Right cardiac atrium (tissue), 5 donors: ENCODE results near the gene IL23A. TPM values are rescaled to one million over a fixed set of nuclear protein-coding genes. Genes with fewer than 3 reads are reported as not detected.

ENCODE experiments used
- ATAC-seq, 2 donors: fragments of 200-7000 bp; cut with Tn5 transposase; one replicate each; pipeline versions ENCODE4 v1.8.0 to v1.9.1; 2020; ENCODE audit warnings: moderate library complexity in 2 of 2, mild to moderate bottlenecking in 1 of 2
- DNase-seq, 3 donors: peaks; one replicate each; pipeline ENCODE4 v3.0.0-alpha.2; 2020
- H3K27ac ChIP-seq: one replicate; pipeline ENCODE4 v1.5.1; 2013; ENCODE audit warnings: mild to moderate bottlenecking, low read length, control low read depth, moderate library complexity
- H3K27me3 ChIP-seq: one replicate; pipeline ENCODE4 v1.6.1; 2013; ENCODE audit not compliant: control insufficient read depth, insufficient read depth
- H3K4me1 ChIP-seq: one replicate; pipeline ENCODE4 v1.6.1; 2013; ENCODE audit warnings: low read length; ENCODE audit not compliant: control insufficient read depth, insufficient read depth
- H3K4me3 ChIP-seq: one replicate; pipeline ENCODE4 v1.5.1; 2013; ENCODE audit warnings: low read length, control low read depth
- H3K9me3 ChIP-seq: one replicate; pipeline ENCODE4 v1.6.1; 2013; ENCODE audit warnings: low read length; ENCODE audit not compliant: control insufficient read depth
- WGBS: extraction: QIAGEN DNeasy Blood & Tissue Kit; methylation state at CpG from one replicate; pipeline ENCODE4 v1.1.7; 2013; 5-methylcytosine and 5-hydroxymethylcytosine counted together
- intact Hi-C, 4 donors: fragments of 100-400 bp; cut with DNase I; formaldehyde crosslinking; loops; one replicate each; pipeline versions ENCODE4 v1.11.0 to v1.14.0; 2022 to 2023
- polyA plus RNA-seq: library from polyadenylated mRNA; stranded (reverse); fragments of 200-250 nt; gene quantifications from one replicate; pipeline ENCODE4 v1.2.3, GENCODE V29; 2013
- total RNA-seq, 4 donors: library from RNA; stranded (reverse); fragmentation: NEBNext Ultra II Directional; extraction: Animal tissue kit (Norgen Biotek cat#: 25700); gene quantifications; one replicate each; pipeline ENCODE4 v1.2.1, GENCODE V29; 2021
- donor health status: healthy with polysubstance abuse.
- donor health status: DM: no; HTN: yes; CAD: no.
- donor health status: DM: no; HTN: no; CAD: no.
- donor health status: DM: no; HTN: yes; CAD: no; lungs with severe emphysema.
- donor health status: DM: yes; HTN: yes; CAD: no.

Gene IL23A
- total and polyA plus RNA-seq, 5 donors = 0.32 TPM; not detected in 4

- DNase-seq (no peak), ATAC-seq (no peak)
- peaks cover 2% of the 10 kb centered on the region for H3K4me1 ChIP-seq
- H3K27me3 ChIP-seq = no peaks in the 10 kb centered on the region
- H3K9me3 ChIP-seq = no peaks in the 10 kb centered on the region
- intact Hi-C loops = loop anchor here in 1 of 4 donors (10.0 kb wide), 1 partner anchor 83 kb away; the partner anchor contains the start of gene TIMELESS
- no peak overlapping the region for H3K27ac ChIP-seq
- no peak overlapping the region for H3K4me3 ChIP-seq
- WGBS = 74% methylated on average over 8 of the region's 8 CpGs
Observed at GRCh38 chr12:56361487-56362129, 22.9 kb downstream of the IL23A start.

DNA sequence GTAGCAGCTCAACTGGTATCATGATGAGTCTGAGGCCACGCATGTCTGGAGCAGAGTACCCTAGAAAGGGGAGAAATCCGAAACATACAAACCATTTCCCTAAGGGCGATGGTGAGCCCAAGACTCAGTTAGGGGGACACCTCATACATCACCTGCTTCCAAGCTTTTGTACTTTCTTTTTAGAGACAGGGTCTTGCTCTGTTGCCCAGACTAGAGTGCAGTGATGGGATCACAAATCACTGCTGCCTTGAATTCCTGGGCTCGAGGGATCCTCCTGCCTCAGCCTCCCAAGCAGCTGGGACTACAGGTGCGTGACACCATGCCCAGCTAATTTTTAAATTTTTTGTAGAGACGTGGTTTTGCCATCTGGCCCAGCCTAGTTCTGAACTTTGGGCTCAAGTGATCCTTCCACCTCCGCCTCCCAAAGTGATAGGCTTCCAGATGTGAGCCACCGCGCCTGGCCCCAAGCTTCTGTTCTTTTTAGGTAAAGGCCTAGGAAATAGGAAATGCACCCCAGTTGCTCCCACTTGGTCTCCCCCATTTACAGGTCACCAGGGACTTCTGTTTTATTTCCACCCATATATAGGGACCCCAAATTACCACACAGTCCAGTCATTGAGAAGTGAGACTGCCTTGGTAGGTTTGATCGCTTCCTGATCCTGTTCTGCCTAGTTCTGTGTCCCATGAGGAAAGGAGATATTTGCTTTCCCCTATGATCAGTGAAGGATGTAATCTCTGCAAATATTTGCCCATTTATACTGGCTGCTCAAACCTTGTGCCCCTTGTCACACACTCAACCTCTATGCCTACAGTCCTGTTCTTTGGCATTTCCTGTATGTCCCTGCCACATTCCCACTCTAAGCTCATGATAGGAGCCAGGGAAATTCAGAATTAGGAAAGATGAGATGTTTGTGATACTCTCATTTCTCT is 23.7 kb downstream of the IL23A start, which contains the start of gene APOF:
APOF (minus strand) TSS at position 728 of the 930 bp plus-strand sequence; CDS start at position 616, 112 bp downstream.
- Histone ChIP-seq H3K27ac (no peak within 1 kb of the TSS), H3K9me3 (no peaks in the 10 kb centered on the region), H3K4me1 (peaks cover 2% of the 10 kb centered on the region), H3K27me3 (no peaks in the 10 kb centered on the region), H3K4me3 (no peak within 1 kb of the TSS)
- intact Hi-C loops = loop anchor here in 1 of 4 donors (10.0 kb wide), 1 partner anchor 82 kb away; the partner anchor contains the start of gene TIMELESS
- no peak for DNase-seq
- no peak for ATAC-seq
- WGBS = 93% methylated on average over 10 of the region's 10 CpGs

- Histone ChIP-seq H3K27ac (no peak overlapping the region), H3K4me1 (no peaks in the 10 kb centered on the region), H3K4me3 (no peak overlapping the region), H3K27me3 (no peaks in the 10 kb centered on the region), H3K9me3 (no peaks in the 10 kb centered on the region)
- intact Hi-C loops = loop anchor here in 1 of 4 donors (10.0 kb wide), 1 partner anchor 78 kb away; the partner anchor contains the start of gene TIMELESS
- WGBS = 83% methylated on average over 3 of the region's 3 CpGs
- ATAC-seq (no peak), DNase-seq (no peak)
Observed at GRCh38 chr12:56366948-56367347, 28.3 kb downstream of the IL23A start.

- DNase-seq (no peak), ATAC-seq (no peak)
- Histone ChIP-seq H3K4me3 (no peak overlapping the region), H3K27me3 (no peaks in the 10 kb centered on the region), H3K9me3 (no peaks in the 10 kb centered on the region), H3K27ac (no peak overlapping the region), H3K4me1 (no peaks in the 10 kb centered on the region)
- intact Hi-C loops = no loop called here
- WGBS = 95% methylated on average over 1 of the region's 1 CpG
Observed at GRCh38 chr12:56373515-56373914, 34.8 kb downstream of the IL23A start.

GRCh38 chr12:56374726-56375597 is 36.3 kb downstream of the IL23A start:
- no peaks in the 10 kb centered on the region for H3K27me3 ChIP-seq
- no peaks in the 10 kb centered on the region for H3K9me3 ChIP-seq
- DNase-seq = no peak
- WGBS = 74% methylated on average over 7 of the region's 7 CpGs
- intact Hi-C loops = no loop called here
- no peak overlapping the region for H3K4me3 ChIP-seq
- ATAC-seq = peak in 1 of 2 donors; percentile 89
- no peak overlapping the region for H3K27ac ChIP-seq
- no peaks in the 10 kb centered on the region for H3K4me1 ChIP-seq

- H3K27me3 ChIP-seq = no peaks in the 10 kb centered on the region
- ATAC-seq = no peak
- H3K4me1 ChIP-seq = no peaks in the 10 kb centered on the region
- no peak overlapping the region for H3K27ac ChIP-seq
- intact Hi-C loops = no loop called here
- 76% methylated on average over 11 of the region's 11 CpGs for WGBS
- DNase-seq = no peak
- no peak overlapping the region for H3K4me3 ChIP-seq
- H3K9me3 ChIP-seq = no peaks in the 10 kb centered on the region
Observed at GRCh38 chr12:56375598-56376434, 37.1 kb downstream of the IL23A start.

GRCh38 chr12:56377310-56377988 is 38.8 kb downstream of the IL23A start:
- 58% methylated on average over 4 of the region's 4 CpGs for WGBS
- Histone ChIP-seq H3K27me3 (no peaks in the 10 kb centered on the region), H3K4me3 (no peak overlapping the region), H3K4me1 (no peaks in the 10 kb centered on the region), H3K9me3 (no peaks in the 10 kb centered on the region), H3K27ac (no peak overlapping the region)
- no peak for DNase-seq
- peak in 1 of 2 donors; percentile 42 for ATAC-seq
- intact Hi-C loops = no loop called here

DNA sequence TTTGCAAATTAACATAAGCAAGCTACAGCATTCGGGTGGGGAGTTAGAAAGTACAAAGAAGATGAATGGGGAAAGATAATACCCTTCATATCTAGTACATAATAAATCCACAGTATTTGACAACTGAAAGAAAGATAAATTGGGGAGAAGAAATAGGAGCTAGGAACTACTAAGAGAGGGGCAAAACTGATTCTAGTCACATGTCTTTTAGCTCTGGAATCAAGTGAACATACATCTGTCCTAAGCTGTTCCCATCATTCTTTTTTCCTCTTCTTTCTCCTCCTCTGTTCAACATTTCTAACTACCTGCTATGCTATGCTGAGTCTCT is 39.3 kb downstream of the IL23A start:
- ATAC-seq (no peak), DNase-seq (no peak)
- Histone ChIP-seq H3K4me1 (no peaks in the 10 kb centered on the region), H3K27ac (no peak overlapping the region), H3K4me3 (no peak overlapping the region), H3K27me3 (no peaks in the 10 kb centered on the region), H3K9me3 (no peaks in the 10 kb centered on the region)
- intact Hi-C loops = no loop called here
- 39% methylated on average over 1 of the region's 1 CpG for WGBS

DNA sequence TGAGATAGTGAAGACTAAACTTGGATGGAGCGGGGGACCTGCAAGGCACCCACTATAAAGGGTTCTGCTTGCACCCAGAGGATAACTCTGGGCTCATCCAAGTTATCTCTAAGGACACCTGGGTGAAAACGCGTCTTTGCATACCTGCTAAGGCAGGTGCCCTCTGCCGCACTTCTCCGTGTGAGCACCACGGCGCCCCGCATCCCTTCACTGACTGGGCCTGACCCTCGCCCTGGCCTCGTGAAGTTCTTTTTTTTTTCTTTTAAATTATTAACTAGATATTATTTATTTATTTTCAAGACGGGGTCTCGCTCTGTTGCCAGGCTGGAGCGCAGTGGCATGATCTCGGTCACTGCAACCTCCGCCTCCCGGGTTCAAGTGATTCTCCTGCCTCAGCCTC is 43.9 kb downstream of the IL23A start:
- H3K27ac ChIP-seq = no peak overlapping the region
- H3K4me3 ChIP-seq = no peak overlapping the region
- intact Hi-C loops = no loop called here
- no peak for DNase-seq
- 94% methylated on average over 16 of the region's 16 CpGs for WGBS
- H3K27me3 ChIP-seq = no peaks in the 10 kb centered on the region
- no peaks in the 10 kb centered on the region for H3K4me1 ChIP-seq
- H3K9me3 ChIP-seq = no peaks in the 10 kb centered on the region
- ATAC-seq = no peak

DNA sequence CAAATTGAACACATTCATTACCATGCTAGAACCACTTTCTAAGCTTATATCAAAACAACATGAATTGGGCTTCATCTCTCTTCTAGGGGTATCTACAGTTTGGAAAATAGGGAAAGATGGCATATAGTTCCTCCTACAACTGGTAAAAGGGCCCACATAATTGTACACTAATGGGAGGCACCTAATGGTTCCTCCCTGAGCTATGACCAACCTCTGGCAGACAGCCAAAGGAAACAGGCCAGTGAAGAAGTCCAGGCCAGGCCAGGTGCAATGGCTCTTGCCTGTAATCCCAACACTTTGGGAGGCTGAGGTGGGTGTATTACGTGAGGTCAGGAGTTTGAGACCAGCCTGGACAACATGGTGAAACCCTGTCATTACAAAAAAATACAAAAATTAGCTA is 47.2 kb downstream of the IL23A start:
- Histone ChIP-seq H3K4me3 (no peak overlapping the region), H3K27ac (no peak overlapping the region), H3K4me1 (no peaks in the 10 kb centered on the region), H3K9me3 (no peaks in the 10 kb centered on the region), H3K27me3 (no peaks in the 10 kb centered on the region)
- intact Hi-C loops = no loop called here
- 93% methylated on average over 1 of the region's 1 CpG for WGBS
- no peak for DNase-seq
- no peak for ATAC-seq
